IMR-90 (cell line): ENCODE results near the gene SYPL1. TPM values are rescaled to one million over a fixed set of nuclear protein-coding genes. Genes with fewer than 3 reads are reported as not detected.
A peak's percentile ranks its signal among the peaks of the same experiment; 100 is the strongest.

Experiments used
- ATAC-seq: fragments of 200-7000 bp; cut with Tn5 transposase; 2 replicates; pipeline ENCODE4 v1.9.1; 2020; ENCODE audit warnings: low read depth, mild to moderate bottlenecking, moderate library complexity
- BruUV-seq: library from RNA; stranded (reverse); fragments of 400-500 nt; replicated peaks from 2 replicates; lab custom pipeline; 2021; lab: Mats Ljungman, UMichigan
- CTCF ChIA-PET: fragments of 300-600 bp; formaldehyde crosslinking; extraction: SDS; loops from one replicate; lab custom pipeline; 2021; ENCODE audit warnings: antibody characterized with exemption; lab: Yijun Ruan, JAX
- POLR2A ChIA-PET: fragments of 300-600 bp; sonication (Branson Sonifier 250); formaldehyde crosslinking; loops from one replicate; lab custom pipeline; 2022; ENCODE audit warnings: antibody characterized with exemption; ENCODE audit not compliant: unreplicated experiment; lab: Charles Lee
- DNase-seq: peaks from one replicate; pipeline ENCODE4 v3.0.0; 2013
- H2AFZ ChIP-seq: replicated peaks from 2 replicates; pipeline ENCODE3; 2013; ENCODE audit warnings: low read length, mild to moderate bottlenecking; ENCODE audit not compliant: poor library complexity
- H2AK5ac ChIP-seq: 2 replicates; pipeline ENCODE4 v1.6.1; 2013; ENCODE audit warnings: low read depth, low read length, inconsistent platforms
- H2AK9ac ChIP-seq: replicated peaks from 2 replicates; pipeline ENCODE3; 2013; ENCODE audit warnings: mild to moderate bottlenecking, low read depth, low read length, moderate library complexity; ENCODE audit not compliant: poor library complexity
- H2BK120ac ChIP-seq: 2 replicates; pipeline ENCODE4 v1.6.1; 2013; ENCODE audit warnings: low read depth, low read length, inconsistent platforms
- H2BK15ac ChIP-seq: 3 replicates; pipeline ENCODE4 v1.6.1; 2013; ENCODE audit warnings: low read depth, low read length, inconsistent platforms
- H2BK20ac ChIP-seq: 2 replicates; pipeline ENCODE4 v1.6.1; 2013; ENCODE audit warnings: low read depth, mild to moderate bottlenecking, inconsistent platforms, low read length, moderate library complexity
- H2BK5ac ChIP-seq: 2 replicates; pipeline ENCODE4 v1.6.1; 2013; ENCODE audit warnings: mild to moderate bottlenecking, low read depth, low read length, inconsistent platforms; ENCODE audit not compliant: poor library complexity, severe bottlenecking
- H3K14ac ChIP-seq: replicated peaks from 2 replicates; pipeline ENCODE4 v1.6.1; 2013; ENCODE audit warnings: low read depth, low read length, inconsistent platforms
- H3K18ac ChIP-seq: 2 replicates; pipeline ENCODE4 v1.6.1; 2013; ENCODE audit warnings: low read depth, low read length, control low read depth
- H3K23ac ChIP-seq: 2 replicates; pipeline ENCODE4 v1.6.1; 2013; ENCODE audit warnings: low read depth, low read length, inconsistent platforms
- H3K27ac ChIP-seq: 2 replicates; pipeline ENCODE4 v1.5.1; 2013; ENCODE audit warnings: mild to moderate bottlenecking, control low read depth, low read length; ENCODE audit not compliant: insufficient read depth
- H3K27me3 ChIP-seq: 2 replicates; pipeline ENCODE4 v1.6.1; 2013; ENCODE audit warnings: low read length; ENCODE audit not compliant: control insufficient read depth, insufficient read depth
- H3K36me3 ChIP-seq: 2 replicates; pipeline ENCODE4 v1.6.1; 2013; ENCODE audit warnings: low read length, mixed read lengths; ENCODE audit not compliant: control insufficient read depth, insufficient read depth
- H3K4ac ChIP-seq: 2 replicates; pipeline ENCODE4 v1.6.1; 2013; ENCODE audit warnings: low read depth, low read length, inconsistent platforms
- H3K4me1 ChIP-seq: 2 replicates; pipeline ENCODE4 v1.6.1; 2013; ENCODE audit warnings: low read length, mixed read lengths; ENCODE audit not compliant: control insufficient read depth, insufficient read depth
- H3K4me2 ChIP-seq: 2 replicates; pipeline ENCODE4 v1.6.1; 2013; ENCODE audit warnings: low read depth, mild to moderate bottlenecking, control low read depth, low read length, moderate library complexity
- H3K4me3 ChIP-seq: 2 replicates; pipeline ENCODE4 v1.5.1; 2013; ENCODE audit warnings: low read depth, mild to moderate bottlenecking, control low read depth, low read length, moderate library complexity; ENCODE audit not compliant: insufficient read depth
- H3K56ac ChIP-seq: 2 replicates; pipeline ENCODE4 v1.6.1; 2013; ENCODE audit warnings: low read length, inconsistent platforms; ENCODE audit not compliant: insufficient read depth; ENCODE audit errors: extremely low read depth
- H3K79me1 ChIP-seq, 2 experiments: 2 replicates each; pipeline ENCODE4 v1.6.1; 2013; ENCODE audit warnings: low read length in 2 of 2, inconsistent platforms in 1 of 2, low read depth in 1 of 2
- H3K9ac ChIP-seq: 2 replicates; pipeline ENCODE4 v1.6.1; 2013; ENCODE audit warnings: low read depth, low read length, control low read depth
- H3K9me1 ChIP-seq: 2 replicates; pipeline ENCODE4 v1.6.1; 2013; ENCODE audit warnings: low read length, inconsistent platforms; ENCODE audit not compliant: insufficient read depth
- H3K9me3 ChIP-seq: 2 replicates; pipeline ENCODE4 v1.6.1; 2013; ENCODE audit warnings: low read length; ENCODE audit not compliant: control insufficient read depth, insufficient read depth
- H4K20me1 ChIP-seq: 2 replicates; pipeline ENCODE4 v1.6.1; 2013; ENCODE audit warnings: low read length, inconsistent platforms; ENCODE audit not compliant: insufficient read depth
- H4K5ac ChIP-seq: 2 replicates; pipeline ENCODE4 v1.6.1; 2013; ENCODE audit warnings: mild to moderate bottlenecking, low read depth, low read length, control low read depth
- H4K8ac ChIP-seq, 2 experiments: 2 replicates each; pipeline ENCODE4 v1.6.1; 2013; ENCODE audit warnings: low read depth in 2 of 2, low read length in 2 of 2, control low read depth in 1 of 2, inconsistent platforms in 1 of 2
- H4K91ac ChIP-seq: 2 replicates; pipeline ENCODE4 v1.6.1; 2013; ENCODE audit warnings: low read depth, low read length, inconsistent platforms; ENCODE audit not compliant: insufficient read depth
- CHD1 ChIP-seq: IDR thresholded peaks from 2 replicates; pipeline ENCODE4 v1.6.1; 2012; ENCODE audit warnings: low read depth, low read length, improper control_type of control experiment
- WGBS, 2 experiments: methylation state at CpG; one replicate each; pipeline versions ENCODE4 v1.1.5 to v1.1.7; 2013; ENCODE audit warnings: missing lambda C conversion rate in 2 of 2; ENCODE audit not compliant: insufficient read length in 1 of 2; ENCODE audit errors: extremely low coverage in 2 of 2; 5-methylcytosine and 5-hydroxymethylcytosine counted together
- dilution Hi-C: fragments of 300-500 bp; cut with HindIII; formaldehyde crosslinking; loops from one replicate; pipeline ENCODE4 v1.14.3; 2018; ENCODE audit warnings: low sequenced_read_pairs; ENCODE audit not compliant: unreplicated experiment
- in situ Hi-C: fragments of 300-500 bp; cut with MboI; formaldehyde crosslinking; loops from 3 replicates; pipeline ENCODE4 v1.14.3; 2019; ENCODE audit warnings: low sequenced_read_pairs, inconsistent platforms, mixed read lengths
- intact Hi-C: fragments of 100-400 bp; cut with micrococcal nuclease; formaldehyde crosslinking; loops from 2 replicates; pipeline ENCODE4 v1.10.0; 2022
- polyA plus RNA-seq, 3 experiments: library from polyadenylated mRNA; depleted of rRNA; stranded (reverse); fragments of >200 nt; gene quantifications; 2 replicates each; pipeline ENCODE4 v1.2.3, GENCODE V29; 2012; ENCODE audit warnings: low replicate concordance in 1 of 3
- total RNA-seq: library from RNA; depleted of rRNA; stranded (reverse); fragments of >200 nt; gene quantifications from 2 replicates; pipeline ENCODE4 v1.2.3, GENCODE V29; 2012

SYPL1 gene
- total and polyA plus RNA-seq, 2 of the 4 experiments (the other 2 are of a cell fraction): 19.0 to 45.0 TPM

DNA sequence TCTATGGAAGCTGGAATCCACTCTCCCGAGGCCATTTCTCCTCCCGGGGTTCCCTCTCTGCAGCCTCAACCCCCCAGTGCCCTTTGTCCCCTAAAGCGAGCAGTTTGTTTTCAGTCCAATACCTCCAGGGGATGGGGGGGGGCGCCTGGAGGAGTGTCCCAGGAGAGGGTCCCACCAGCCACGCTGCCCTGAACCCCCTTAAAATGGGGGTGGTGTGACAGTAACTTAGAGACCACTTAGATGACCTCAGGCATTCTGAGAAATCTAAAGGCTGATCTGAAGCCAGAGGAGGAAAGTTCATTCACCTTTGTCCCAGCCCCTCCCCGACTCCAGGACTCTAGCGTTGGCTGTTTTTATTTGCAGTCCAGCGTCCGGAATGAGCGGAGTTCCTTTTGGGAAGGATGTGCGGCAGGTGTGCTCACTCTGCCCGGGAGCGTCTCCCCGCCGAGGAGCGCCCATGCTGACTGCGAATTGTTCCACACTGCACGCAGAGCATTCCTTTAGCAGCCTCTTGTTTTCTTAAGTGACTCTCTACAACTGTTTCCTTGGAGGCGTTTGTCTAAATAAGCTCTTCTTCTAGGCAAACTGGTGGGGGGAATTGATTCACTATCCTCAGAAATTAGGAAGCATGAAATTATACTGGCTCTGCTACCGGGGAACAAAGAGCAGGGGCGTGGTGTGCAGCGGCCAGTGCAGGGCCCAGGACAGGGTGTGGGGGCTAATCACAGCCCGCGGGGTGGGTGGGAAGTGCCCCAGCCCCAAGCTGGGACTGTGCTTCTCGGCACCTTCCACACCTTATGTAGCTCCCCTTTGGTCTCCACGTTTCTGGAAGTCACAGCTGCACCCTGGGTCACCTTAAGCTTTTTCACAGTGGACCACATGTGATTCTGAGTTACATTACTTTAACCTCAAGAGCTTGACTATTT lies 46.3 kb downstream of the SYPL1 start:
- peak overlapping the region in 1 of 2 experiments; percentile 69; a peak in 1 of 4 replicates for H4K8ac ChIP-seq
- H3K23ac ChIP-seq: no peak overlapping the region
- ChIA-PET CTCF (interaction anchor here (0.9 to 1.0 kb wide), 2 partner anchors 39 to 88 kb away, joined by 3 read pairs; no protein-coding TSS in a partner anchor), POLR2A (no interaction called here)
- H4K20me1 ChIP-seq: no peaks in the 10 kb centered on the region
- no peak overlapping the region for H3K9ac ChIP-seq
- peaks cover 8% of the 10 kb centered on the region for H3K9me1 ChIP-seq
- H2BK120ac ChIP-seq: peak overlapping the region; percentile 47; the same call in 1 of the 2 replicates
- dilution Hi-C loops (no loop called here), in situ Hi-C loops (no loop called here), intact Hi-C loops (loop anchor here (5.0 kb wide), 1 partner anchor 46 kb away; the partner anchor contains the start of gene SYPL1)
- no peak overlapping the region for H4K5ac ChIP-seq
- no TSS peak for BruUV-seq
- H2AK5ac ChIP-seq: no peak overlapping the region
- H3K79me1 ChIP-seq: no peaks in the 10 kb centered on the region
- no peak overlapping the region; the same call in 1 of the 2 replicates for H3K18ac ChIP-seq
- H3K4me2 ChIP-seq: peak overlapping the region; percentile 30
- no peak overlapping the region for H2BK5ac ChIP-seq
- DNase-seq: no peak
- H4K91ac ChIP-seq: no peak overlapping the region
- H2AFZ ChIP-seq: peak overlapping the region; percentile 87
- no peaks in the 10 kb centered on the region for H3K9me3 ChIP-seq
- no peak for ATAC-seq
- peaks cover 7% of the 10 kb centered on the region; the same call in 1 of the 2 replicates for H3K4me1 ChIP-seq
- no peak overlapping the region; the same call in 1 of the 2 replicates for H2BK20ac ChIP-seq
- WGBS, 2 experiments: 68% methylated on average over 12 of the region's 26 CpGs; no CpG with 5 or more reads in 1 of the 2 experiments
- H3K36me3 ChIP-seq: no peaks in the 10 kb centered on the region
- H3K14ac ChIP-seq: 0 out of 2 replicates have a peak overlapping the region, but pooled peaks have one; percentile 9
- TF ChIP-seq CHD1: no peak
- H3K4ac ChIP-seq: 0 out of 2 replicates have a peak overlapping the region, but pooled peaks have one; percentile 13
- no peak overlapping the region for H3K4me3 ChIP-seq
- H3K27me3 ChIP-seq: no peaks in the 10 kb centered on the region; the same call in 1 of the 2 replicates
- H2BK15ac ChIP-seq: no peak overlapping the region
- H2AK9ac ChIP-seq: peak overlapping the region; percentile 42
- H3K27ac ChIP-seq: no peak overlapping the region
- H3K56ac ChIP-seq: no peak overlapping the region
